PC-3 (cell line): Measurements from ENCODE around the gene COL19A1. TPM values are rescaled to one million over a fixed set of nuclear protein-coding genes. Genes with fewer than 3 reads are reported as not detected.

Experiments
- ATAC-seq: fragments of 200-7000 bp; cut with Tn5 transposase; 2 replicates; pipeline ENCODE4 v1.9.1; 2020; ENCODE audit warnings: mild to moderate bottlenecking, moderate library complexity
- BruUV-seq: library from RNA; stranded (reverse); fragments of 400-500 nt; replicated peaks from 2 replicates; lab custom pipeline; 2021; lab: Mats Ljungman, UMichigan
- CTCF ChIA-PET: fragments of 300-600 bp; sonication (Branson Sonifier 250); formaldehyde crosslinking; loops from one replicate; lab custom pipeline; 2022; ENCODE audit warnings: antibody characterized with exemption; lab: Charles Lee
- POLR2A ChIA-PET: fragments of 300-600 bp; sonication (Branson Sonifier 250); formaldehyde crosslinking; loops from one replicate; lab custom pipeline; 2022; ENCODE audit warnings: antibody characterized with exemption; ENCODE audit not compliant: unreplicated experiment; lab: Charles Lee
- DNase-seq: peaks from one replicate; pipeline ENCODE4 v3.0.0-alpha.2; 2015
- H2AFZ ChIP-seq: fragments of 300-600 bp; sonication (generic); 2 replicates; pipeline ENCODE4 v1.6.0; 2016; ENCODE audit warnings: antibody characterized with exemption, low read length
- H3F3A ChIP-seq: fragments of 300-600 bp; sonication (generic); one replicate; pipeline ENCODE4 v1.6.0; 2017; ENCODE audit warnings: antibody characterized with exemption, low read length, control low read depth, mild to moderate bottlenecking; ENCODE audit not compliant: unreplicated experiment
- H3K27ac ChIP-seq: fragments of 300-600 bp; sonication (generic); 2 replicates; pipeline ENCODE4 v1.5.1; 2016; ENCODE audit warnings: mild to moderate bottlenecking, low read length
- H3K27me3 ChIP-seq: fragments of 300-600 bp; sonication (generic); 2 replicates; pipeline ENCODE4 v1.6.1; 2016; ENCODE audit warnings: low read length, mixed read lengths
- H3K36me3 ChIP-seq: fragments of 300-600 bp; sonication (generic); 2 replicates; pipeline ENCODE4 v1.6.1; 2016; ENCODE audit warnings: low read depth, mixed run types, low read length, mixed read lengths
- H3K4me1 ChIP-seq: fragments of 300-600 bp; sonication (generic); 2 replicates; pipeline ENCODE4 v1.5.1; 2016; ENCODE audit warnings: low read length; ENCODE audit not compliant: insufficient read depth
- H3K4me2 ChIP-seq: fragments of 300-600 bp; sonication (generic); 2 replicates; pipeline ENCODE4 v1.6.0; 2016; ENCODE audit warnings: low read length
- H3K4me3 ChIP-seq: fragments of 300-600 bp; sonication (generic); 2 replicates; pipeline ENCODE4 v1.5.1; 2016; ENCODE audit warnings: mild to moderate bottlenecking, low read length, mixed read lengths
- H3K79me2 ChIP-seq: fragments of 300-600 bp; sonication (generic); 2 replicates; pipeline ENCODE4 v1.6.1; 2017; ENCODE audit warnings: low read length, mixed read lengths
- H3K9ac ChIP-seq: fragments of 300-600 bp; sonication (generic); 2 replicates; pipeline ENCODE4 v1.6.0; 2016; ENCODE audit warnings: mild to moderate bottlenecking, low read length
- H3K9me2 ChIP-seq: fragments of 300-600 bp; sonication (generic); replicated peaks from 2 replicates; pipeline ENCODE4 v1.6.1; 2016; ENCODE audit warnings: mixed run types, low read length, mixed read lengths
- H3K9me3 ChIP-seq: fragments of 300-600 bp; sonication (generic); 2 replicates; pipeline ENCODE4 v1.6.1; 2016; ENCODE audit warnings: low read length, mixed read lengths
- H4K20me1 ChIP-seq: fragments of 300-600 bp; sonication (generic); 2 replicates; pipeline ENCODE4 v1.6.1; 2016; ENCODE audit warnings: low read length, mixed read lengths
- EZH2 ChIP-seq: fragments of 300-600 bp; sonication (generic); IDR thresholded peaks from one replicate; pipeline ENCODE4 v1.6.1; 2017; ENCODE audit warnings: antibody characterized with exemption, mild to moderate bottlenecking, low read length; ENCODE audit not compliant: unreplicated experiment
- EZH2phosphoT487 ChIP-seq: fragments of 300-600 bp; sonication (generic); IDR thresholded peaks from 2 replicates; pipeline ENCODE4 v1.6.1; 2018; ENCODE audit warnings: mild to moderate bottlenecking, antibody characterized with exemption, low read length, borderline replicate concordance
- intact Hi-C: fragments of 100-400 bp; cut with micrococcal nuclease; formaldehyde crosslinking; loops from 2 replicates; pipeline ENCODE4 v1.9.0; 2023
- total RNA-seq: library from RNA; depleted of rRNA; stranded (reverse); fragments of >200 nt; gene quantifications from 2 replicates; pipeline ENCODE4 v1.2.3, GENCODE V29; 2014
- TF ChIP-seq, protein P1 (sequence below): fragments of 300-600 bp; sonication (generic); conservative IDR thresholded peaks from 2 replicates; pipeline ENCODE4 v1.5.1; 2017; ENCODE audit warnings: antibody characterized with exemption, low read depth, mild to moderate bottlenecking, low read length

COL19A1 gene
- total RNA-seq, 1 experiment from 2014 or later = not detected

- ChIA-PET POLR2A (no interaction called here), CTCF (no interaction called here)
- no peak overlapping the region for H3K4me3 ChIP-seq
- no peaks in the 10 kb centered on the region for H3K79me2 ChIP-seq
- H3K4me1 ChIP-seq = no peaks in the 10 kb centered on the region
- no peaks in the 10 kb centered on the region for H3K36me3 ChIP-seq
- no peak for TF ChIP-seq EZH2phosphoT487
- TF ChIP-seq, protein P1, sequence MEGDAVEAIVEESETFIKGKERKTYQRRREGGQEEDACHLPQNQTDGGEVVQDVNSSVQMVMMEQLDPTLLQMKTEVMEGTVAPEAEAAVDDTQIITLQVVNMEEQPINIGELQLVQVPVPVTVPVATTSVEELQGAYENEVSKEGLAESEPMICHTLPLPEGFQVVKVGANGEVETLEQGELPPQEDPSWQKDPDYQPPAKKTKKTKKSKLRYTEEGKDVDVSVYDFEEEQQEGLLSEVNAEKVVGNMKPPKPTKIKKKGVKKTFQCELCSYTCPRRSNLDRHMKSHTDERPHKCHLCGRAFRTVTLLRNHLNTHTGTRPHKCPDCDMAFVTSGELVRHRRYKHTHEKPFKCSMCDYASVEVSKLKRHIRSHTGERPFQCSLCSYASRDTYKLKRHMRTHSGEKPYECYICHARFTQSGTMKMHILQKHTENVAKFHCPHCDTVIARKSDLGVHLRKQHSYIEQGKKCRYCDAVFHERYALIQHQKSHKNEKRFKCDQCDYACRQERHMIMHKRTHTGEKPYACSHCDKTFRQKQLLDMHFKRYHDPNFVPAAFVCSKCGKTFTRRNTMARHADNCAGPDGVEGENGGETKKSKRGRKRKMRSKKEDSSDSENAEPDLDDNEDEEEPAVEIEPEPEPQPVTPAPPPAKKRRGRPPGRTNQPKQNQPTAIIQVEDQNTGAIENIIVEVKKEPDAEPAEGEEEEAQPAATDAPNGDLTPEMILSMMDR = no peak
- no peak for TF ChIP-seq EZH2
- H3K9ac ChIP-seq = no peak overlapping the region
- ATAC-seq (no peak), DNase-seq (no peak)
- H3K27ac ChIP-seq = no peak overlapping the region
- BruUV-seq = no TSS peak
- H4K20me1 ChIP-seq = no peaks in the 10 kb centered on the region
- no peaks in the 10 kb centered on the region for H3F3A ChIP-seq
- peaks cover 10% of the 10 kb centered on the region; the same call in 1 of the 2 replicates for H3K27me3 ChIP-seq
- no peaks in the 10 kb centered on the region for H3K9me2 ChIP-seq
- no peak overlapping the region for H2AFZ ChIP-seq
- no peak overlapping the region for H3K4me2 ChIP-seq
- intact Hi-C loops = no loop called here
- no peaks in the 10 kb centered on the region for H3K9me3 ChIP-seq
Measured at GRCh38 chr6:70086806-70087205, 220.4 kb downstream of the COL19A1 start.

DNA sequence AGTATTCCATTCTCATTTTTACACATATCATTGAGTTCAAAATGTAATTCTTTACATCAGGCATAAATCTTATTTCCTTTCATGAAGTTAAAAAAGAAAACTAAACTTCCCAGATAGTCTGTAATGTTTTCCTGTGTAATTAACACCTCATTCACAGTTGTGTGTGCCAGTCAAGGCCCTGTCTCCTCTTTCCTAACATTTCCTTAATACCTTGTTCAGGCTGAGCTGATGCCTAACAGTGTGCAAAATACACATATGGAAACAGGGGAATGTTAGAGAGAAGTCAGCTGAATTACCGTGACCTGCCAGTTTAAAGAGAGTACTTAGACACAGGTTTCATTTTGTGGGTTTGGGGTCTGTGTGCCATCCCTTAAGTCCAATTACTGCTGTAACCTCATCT lies 227.8 kb downstream of the COL19A1 start:
- no peak overlapping the region for H3K27ac ChIP-seq
- DNase-seq (no peak), ATAC-seq (no peak)
- no peaks in the 10 kb centered on the region for H3K4me1 ChIP-seq
- POLR2A ChIA-PET = no interaction called here
- H3K79me2 ChIP-seq = no peaks in the 10 kb centered on the region
- H3K9me2 ChIP-seq = no peaks in the 10 kb centered on the region
- TF ChIP-seq EZH2 = no peak
- TF ChIP-seq, protein P1 = no peak
- no peak for TF ChIP-seq EZH2phosphoT487
- H3K27me3 ChIP-seq = no peaks in the 10 kb centered on the region
- H4K20me1 ChIP-seq = no peaks in the 10 kb centered on the region
- no peak overlapping the region for H3K4me3 ChIP-seq
- H2AFZ ChIP-seq = no peak overlapping the region
- intact Hi-C loops = no loop called here
- CTCF ChIA-PET = no interaction called here
- no peaks in the 10 kb centered on the region for H3K9me3 ChIP-seq
- H3K9ac ChIP-seq = no peak overlapping the region
- no peak overlapping the region for H3K4me2 ChIP-seq
- H3K36me3 ChIP-seq = no peaks in the 10 kb centered on the region
- no peaks in the 10 kb centered on the region for H3F3A ChIP-seq
- no TSS peak for BruUV-seq

GRCh38 chr6:70099732-70100131 lies 233.4 kb downstream of the COL19A1 start:
- ChIA-PET POLR2A (no interaction called here), CTCF (no interaction called here)
- no peaks in the 10 kb centered on the region for H3F3A ChIP-seq
- no TSS peak for BruUV-seq
- no peak overlapping the region for H3K4me2 ChIP-seq
- no peak overlapping the region for H3K9ac ChIP-seq
- H3K4me3 ChIP-seq = no peak overlapping the region
- no peaks in the 10 kb centered on the region for H3K9me3 ChIP-seq
- no peak for DNase-seq
- no peaks in the 10 kb centered on the region for H3K27me3 ChIP-seq
- intact Hi-C loops = loop anchor here (10.0 kb wide), 1 partner anchor 265 kb away; no protein-coding TSS in a partner anchor
- H3K9me2 ChIP-seq = no peaks in the 10 kb centered on the region
- no peaks in the 10 kb centered on the region for H4K20me1 ChIP-seq
- no peak overlapping the region for H3K27ac ChIP-seq
- no peaks in the 10 kb centered on the region for H3K4me1 ChIP-seq
- TF ChIP-seq EZH2 = no peak
- H2AFZ ChIP-seq = no peak overlapping the region
- no peak for ATAC-seq
- H3K36me3 ChIP-seq = no peaks in the 10 kb centered on the region
- H3K79me2 ChIP-seq = no peaks in the 10 kb centered on the region
